WTC11 (cell line): ENCODE data around the gene CCND1. TPM values are rescaled to one million over a fixed set of nuclear protein-coding genes. Genes with fewer than 3 reads are reported as not detected.
A peak's percentile ranks its signal among the peaks of the same experiment; 100 is the strongest.

ENCODE experiments used
- ATAC-seq: fragments of 200-7000 bp; cut with Tn5 transposase; 2 replicates; pipeline ENCODE4 v1.10.0; 2021; ENCODE audit warnings: mild to moderate bottlenecking, moderate library complexity
- CTCF ChIA-PET: fragments of 300-600 bp; sonication (Branson Sonifier 250); formaldehyde crosslinking; loops from one replicate; lab custom pipeline; 2021; ENCODE audit warnings: antibody characterized with exemption; lab: Charles Lee
- POLR2A ChIA-PET: fragments of 350-600 bp; sonication (Branson Sonifier 250); formaldehyde crosslinking; loops from one replicate; lab custom pipeline; 2021; ENCODE audit warnings: antibody characterized with exemption; lab: Charles Lee
- DNase-seq: peaks from one replicate; pipeline ENCODE4 v3.0.0; 2021; ENCODE audit warnings: low spot score
- H3K27ac Mint-ChIP-seq: 2 replicates; pipeline ENCODE4 v1.8.0; 2021; ENCODE audit warnings: mixed read lengths
- H3K27me3 Mint-ChIP-seq: 2 replicates; pipeline ENCODE4 v1.8.0; 2021; ENCODE audit warnings: low read depth, mild to moderate bottlenecking, moderate library complexity, mixed read lengths
- H3K36me3 Mint-ChIP-seq: 2 replicates; pipeline ENCODE4 v1.8.0; 2021; ENCODE audit warnings: mixed read lengths
- H3K4me1 Mint-ChIP-seq: 2 replicates; pipeline ENCODE4 v1.8.0; 2022; ENCODE audit warnings: mixed read lengths
- H3K4me3 Mint-ChIP-seq: 2 replicates; pipeline ENCODE4 v1.8.0; 2021; ENCODE audit warnings: mild to moderate bottlenecking, moderate library complexity, mixed read lengths
- H3K9me3 Mint-ChIP-seq: 2 replicates; pipeline ENCODE4 v1.8.0; 2021; ENCODE audit warnings: mixed read lengths
- ESRRA ChIP-seq: sonication (generic); formaldehyde crosslinking; IDR thresholded peaks from 2 replicates; pipeline ENCODE4 v1.8.1; 2022; ENCODE audit warnings: mild to moderate bottlenecking, missing genetic modification reagents, borderline replicate concordance
- FOXJ3 ChIP-seq: sonication (generic); formaldehyde crosslinking; IDR thresholded peaks from 2 replicates; pipeline ENCODE4 v1.9.0; 2021; ENCODE audit warnings: missing genetic modification reagents, mild to moderate bottlenecking, borderline replicate concordance
- FOXP1 ChIP-seq: sonication (generic); formaldehyde crosslinking; IDR thresholded peaks from 2 replicates; pipeline ENCODE4 v1.8.0; 2022; ENCODE audit warnings: missing genetic modification reagents, mild to moderate bottlenecking, moderate library complexity, borderline replicate concordance
- NFATC4 ChIP-seq: fragments of 250-450 bp; sonication (Bioruptor Pico); IDR thresholded peaks from 2 replicates; pipeline ENCODE4 v1.9.0; 2021; ENCODE audit warnings: mild to moderate bottlenecking
- NFE2L1 ChIP-seq: sonication (generic); formaldehyde crosslinking; IDR thresholded peaks from 2 replicates; pipeline ENCODE4 v1.8.1; 2023; ENCODE audit warnings: missing genetic modification reagents
- PREB ChIP-seq: sonication (generic); formaldehyde crosslinking; IDR thresholded peaks from 2 replicates; pipeline ENCODE4 v1.8.1; 2022; ENCODE audit warnings: mild to moderate bottlenecking, missing genetic modification reagents, moderate library complexity, borderline replicate concordance
- SOX15 ChIP-seq: fragments of 250-450 bp; sonication (Bioruptor Pico); IDR thresholded peaks from 2 replicates; pipeline ENCODE4 v1.9.0; 2021; ENCODE audit warnings: mild to moderate bottlenecking
- ZNF423 ChIP-seq: fragments of 250-450 bp; sonication (Bioruptor Pico); IDR thresholded peaks from 2 replicates; pipeline ENCODE4 v2.1.2; 2022; ENCODE audit warnings: mild to moderate bottlenecking, moderate library complexity
- ZNF532 ChIP-seq: fragments of 250-450 bp; sonication (Bioruptor Pico); IDR thresholded peaks from 2 replicates; pipeline ENCODE4 v1.9.0; 2021; ENCODE audit warnings: mild to moderate bottlenecking, borderline replicate concordance
- total RNA-seq: library from RNA; stranded (reverse); gene quantifications from 3 replicates; pipeline ENCODE4 v1.2.3, GENCODE V29; 2021
- TF ChIP-seq, protein P1 (sequence below): fragments of 250-450 bp; sonication (Bioruptor Pico); IDR thresholded peaks from 2 replicates; pipeline ENCODE4 v1.9.0; 2021; ENCODE audit warnings: mild to moderate bottlenecking
- TF ChIP-seq, protein P2 (sequence below): sonication (generic); formaldehyde crosslinking; IDR thresholded peaks from 2 replicates; pipeline ENCODE4 v1.8.1; 2022; ENCODE audit warnings: low read depth, mild to moderate bottlenecking, moderate library complexity, missing genetic modification reagents, borderline replicate concordance
- TF ChIP-seq, protein P3 (sequence below): sonication (generic); formaldehyde crosslinking; IDR thresholded peaks from 2 replicates; pipeline ENCODE4 v1.8.0; 2022; ENCODE audit warnings: mild to moderate bottlenecking, missing genetic modification reagents
- TF ChIP-seq, protein P4 (sequence below): sonication (generic); formaldehyde crosslinking; conservative IDR thresholded peaks from 2 replicates; pipeline ENCODE4 v1.8.1; 2022; ENCODE audit warnings: mild to moderate bottlenecking, missing genetic modification reagents

Gene CCND1
- total RNA-seq, 1 experiment from 2014 or later: 212 TPM

DNA sequence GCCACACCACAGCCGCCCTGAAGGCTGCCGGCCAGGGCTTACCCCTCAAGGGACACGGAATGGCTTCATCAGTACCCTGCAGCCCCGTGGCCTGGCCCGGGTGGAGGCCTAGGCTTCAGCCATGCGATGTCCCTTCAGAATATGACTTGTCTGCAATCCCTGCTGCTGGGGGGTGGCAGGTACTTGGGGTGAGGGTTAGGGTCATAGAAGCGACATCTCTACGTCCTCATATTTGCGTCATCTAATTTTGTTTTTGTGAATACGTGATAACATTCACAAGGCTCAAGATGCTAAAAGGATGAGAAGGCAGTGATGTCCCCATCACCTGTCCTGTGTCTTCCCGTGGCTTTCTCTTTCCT is 6.4 kb downstream of the CCND1 start:
- TF ChIP-seq, protein P1, sequence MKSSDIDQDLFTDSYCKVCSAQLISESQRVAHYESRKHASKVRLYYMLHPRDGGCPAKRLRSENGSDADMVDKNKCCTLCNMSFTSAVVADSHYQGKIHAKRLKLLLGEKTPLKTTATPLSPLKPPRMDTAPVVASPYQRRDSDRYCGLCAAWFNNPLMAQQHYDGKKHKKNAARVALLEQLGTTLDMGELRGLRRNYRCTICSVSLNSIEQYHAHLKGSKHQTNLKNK (CRISPR knock-in tag): no peak
- Mint-ChIP-seq H3K36me3 (peaks cover 45% of the 10 kb centered on the region), H3K27me3 (no peaks in the 10 kb centered on the region), H3K27ac (no peak overlapping the region), H3K4me3 (no peak overlapping the region), H3K9me3 (no peaks in the 10 kb centered on the region), H3K4me1 (peaks cover 8% of the 10 kb centered on the region; the same call in 1 of the 2 replicates)
- DNase-seq (no peak), ATAC-seq (no peak)
- POLR2A ChIA-PET: no interaction called here
- CTCF ChIA-PET: no interaction called here

- H3K27ac Mint-ChIP-seq: peak overlapping the region; percentile 74
- DNase-seq: no peak
- POLR2A ChIA-PET: no interaction called here
Observed at GRCh38 chr11:69647761-69648497, 7.0 kb downstream of the CCND1 start.

GRCh38 chr11:69648679-69649575 is 8.0 kb downstream of the CCND1 start:
- TF ChIP-seq, protein P2, sequence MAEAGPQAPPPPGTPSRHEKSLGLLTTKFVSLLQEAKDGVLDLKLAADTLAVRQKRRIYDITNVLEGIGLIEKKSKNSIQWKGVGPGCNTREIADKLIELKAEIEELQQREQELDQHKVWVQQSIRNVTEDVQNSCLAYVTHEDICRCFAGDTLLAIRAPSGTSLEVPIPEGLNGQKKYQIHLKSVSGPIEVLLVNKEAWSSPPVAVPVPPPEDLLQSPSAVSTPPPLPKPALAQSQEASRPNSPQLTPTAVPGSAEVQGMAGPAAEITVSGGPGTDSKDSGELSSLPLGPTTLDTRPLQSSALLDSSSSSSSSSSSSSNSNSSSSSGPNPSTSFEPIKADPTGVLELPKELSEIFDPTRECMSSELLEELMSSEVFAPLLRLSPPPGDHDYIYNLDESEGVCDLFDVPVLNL: no peak
- TF ChIP-seq ESRRA (CRISPR knock-in tag) (no peak), PREB (CRISPR knock-in tag) (no peak), NFE2L1 (CRISPR knock-in tag) (no peak), ZNF423 (CRISPR knock-in tag) (no peak)
- TF ChIP-seq, protein P3, sequence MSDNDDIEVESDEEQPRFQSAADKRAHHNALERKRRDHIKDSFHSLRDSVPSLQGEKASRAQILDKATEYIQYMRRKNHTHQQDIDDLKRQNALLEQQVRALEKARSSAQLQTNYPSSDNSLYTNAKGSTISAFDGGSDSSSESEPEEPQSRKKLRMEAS (CRISPR knock-in tag): no peak
- H3K36me3 Mint-ChIP-seq: peaks cover 53% of the 10 kb centered on the region
- H3K27me3 Mint-ChIP-seq: no peaks in the 10 kb centered on the region
- peak overlapping the region; percentile 60; the same call in 1 of the 2 replicates for H3K27ac Mint-ChIP-seq
- POLR2A ChIA-PET: interaction anchor here (1.2 kb wide), 1 partner anchor 9 kb away, joined by 4 read pairs; no protein-coding TSS in a partner anchor
- DNase-seq: no peak
- CTCF ChIA-PET: interaction anchor here (0.8 to 1.2 kb wide), 4 partner anchors 13 to 517 kb away, joined by 3 read pairs; no protein-coding TSS in a partner anchor
- H3K4me3 Mint-ChIP-seq: no peak overlapping the region
- no peak for ATAC-seq
- H3K9me3 Mint-ChIP-seq: no peaks in the 10 kb centered on the region
- peaks cover 11% of the 10 kb centered on the region; the same call in 1 of the 2 replicates for H3K4me1 Mint-ChIP-seq

More at GRCh38 chr11:69647761-69648497, 7.0 kb downstream of the CCND1 start:
- Mint-ChIP-seq H3K4me3 (no peak overlapping the region), H3K36me3 (peaks cover 49% of the 10 kb centered on the region), H3K27me3 (no peaks in the 10 kb centered on the region), H3K9me3 (no peaks in the 10 kb centered on the region), H3K4me1 (peaks cover 10% of the 10 kb centered on the region; the same call in 1 of the 2 replicates)
- TF ChIP-seq NFATC4 (CRISPR knock-in tag): no peak
- TF ChIP-seq SOX15 (CRISPR knock-in tag): no peak
- TF ChIP-seq FOXJ3 (CRISPR knock-in tag): no peak
- TF ChIP-seq, protein P4, sequence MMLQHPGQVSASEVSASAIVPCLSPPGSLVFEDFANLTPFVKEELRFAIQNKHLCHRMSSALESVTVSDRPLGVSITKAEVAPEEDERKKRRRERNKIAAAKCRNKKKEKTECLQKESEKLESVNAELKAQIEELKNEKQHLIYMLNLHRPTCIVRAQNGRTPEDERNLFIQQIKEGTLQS (CRISPR knock-in tag): no peak
- no peak for TF ChIP-seq ZNF532
- no peak for TF ChIP-seq FOXP1 (CRISPR knock-in tag)
- CTCF ChIA-PET: interaction anchor here (0.8 kb wide), 1 partner anchor 36 kb away, joined by 3 read pairs; no protein-coding TSS in a partner anchor
- ATAC-seq: no peak
